ENCODE data around the gene PGGT1B. TPM values are rescaled to one million over a fixed set of nuclear protein-coding genes. Genes with fewer than 3 reads are reported as not detected.

PGGT1B gene
- total and polyA plus RNA-seq, 9 of the 15 experiments (the other 6 are each of a cell fraction or from before 2014, with no cell fraction given) = 5.3 to 33.7 (median 19.8) TPM

DNA sequence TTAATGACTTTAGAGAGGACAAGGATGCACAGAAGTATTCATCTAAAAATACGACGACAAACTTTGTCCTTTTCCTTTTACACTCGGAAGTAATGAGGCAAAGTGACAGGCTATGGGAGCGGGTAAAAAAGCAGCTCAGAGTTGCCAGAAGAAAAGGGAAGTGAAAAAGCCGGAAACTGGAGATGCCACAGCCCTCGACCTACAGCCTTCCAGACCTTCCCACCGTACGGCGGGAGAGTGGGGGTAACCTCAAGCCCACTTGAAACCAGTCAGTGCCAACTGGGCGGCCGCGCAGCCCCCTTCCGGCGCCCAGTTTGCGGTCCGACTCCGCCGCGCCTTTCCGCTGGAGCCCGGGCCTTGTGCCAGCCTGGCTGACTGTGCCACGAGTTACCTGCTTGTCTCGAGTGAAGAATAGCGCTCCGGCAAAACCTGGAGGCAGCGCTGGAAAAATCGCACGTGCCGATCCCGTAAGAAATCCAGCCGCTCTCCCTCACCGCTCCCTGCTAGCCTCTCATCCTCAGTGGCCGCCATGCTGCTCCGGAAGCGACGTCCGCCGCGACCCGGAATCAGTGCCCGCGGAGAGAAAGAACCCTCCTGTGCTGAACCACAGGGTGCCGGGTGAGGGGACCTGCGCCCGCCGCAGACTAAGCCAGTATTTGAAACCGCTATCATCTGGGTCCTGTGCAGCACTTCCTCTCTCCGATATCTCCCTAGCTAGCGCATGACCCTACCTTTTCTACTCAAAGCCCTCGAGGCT lies at the start of gene PGGT1B (continued):
- TF ChIP-seq, protein P1, sequence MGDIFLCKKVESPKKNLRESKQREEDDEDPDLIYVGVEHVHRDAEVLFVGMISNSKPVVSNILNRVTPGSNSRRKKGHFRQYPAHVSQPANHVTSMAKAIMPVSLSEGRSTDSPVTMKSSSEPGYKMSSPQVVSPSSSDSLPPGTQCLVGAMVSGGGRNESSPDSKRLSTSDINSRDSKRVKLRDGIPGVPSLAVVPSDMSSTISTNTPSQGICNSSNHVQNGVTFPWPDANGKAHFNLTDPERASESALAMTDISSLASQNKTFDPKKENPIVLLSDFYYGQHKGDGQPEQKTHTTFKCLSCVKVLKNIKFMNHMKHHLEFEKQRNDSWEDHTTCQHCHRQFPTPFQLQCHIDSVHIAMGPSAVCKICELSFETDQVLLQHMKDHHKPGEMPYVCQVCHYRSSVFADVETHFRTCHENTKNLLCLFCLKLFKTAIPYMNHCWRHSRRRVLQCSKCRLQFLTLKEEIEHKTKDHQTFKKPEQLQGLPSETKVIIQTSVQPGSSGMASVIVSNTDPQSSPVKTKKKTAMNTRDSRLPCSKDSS (IDR thresholded peaks at IDR 0.05; ENCODE audit: low read depth, partially characterized antibody) = no peak
- TF ChIP-seq, protein P2, sequence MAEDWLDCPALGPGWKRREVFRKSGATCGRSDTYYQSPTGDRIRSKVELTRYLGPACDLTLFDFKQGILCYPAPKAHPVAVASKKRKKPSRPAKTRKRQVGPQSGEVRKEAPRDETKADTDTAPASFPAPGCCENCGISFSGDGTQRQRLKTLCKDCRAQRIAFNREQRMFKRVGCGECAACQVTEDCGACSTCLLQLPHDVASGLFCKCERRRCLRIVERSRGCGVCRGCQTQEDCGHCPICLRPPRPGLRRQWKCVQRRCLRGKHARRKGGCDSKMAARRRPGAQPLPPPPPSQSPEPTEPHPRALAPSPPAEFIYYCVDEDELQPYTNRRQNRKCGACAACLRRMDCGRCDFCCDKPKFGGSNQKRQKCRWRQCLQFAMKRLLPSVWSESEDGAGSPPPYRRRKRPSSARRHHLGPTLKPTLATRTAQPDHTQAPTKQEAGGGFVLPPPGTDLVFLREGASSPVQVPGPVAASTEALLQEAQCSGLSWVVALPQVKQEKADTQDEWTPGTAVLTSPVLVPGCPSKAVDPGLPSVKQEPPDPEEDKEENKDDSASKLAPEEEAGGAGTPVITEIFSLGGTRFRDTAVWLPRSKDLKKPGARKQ (CRISPR knock-in tag; IDR thresholded peaks at IDR 0.05) = no peak
- no peak for TF ChIP-seq HMG20A (CRISPR knock-in tag; conservative IDR thresholded peaks at IDR 0.05)
- TF ChIP-seq, protein P3, sequence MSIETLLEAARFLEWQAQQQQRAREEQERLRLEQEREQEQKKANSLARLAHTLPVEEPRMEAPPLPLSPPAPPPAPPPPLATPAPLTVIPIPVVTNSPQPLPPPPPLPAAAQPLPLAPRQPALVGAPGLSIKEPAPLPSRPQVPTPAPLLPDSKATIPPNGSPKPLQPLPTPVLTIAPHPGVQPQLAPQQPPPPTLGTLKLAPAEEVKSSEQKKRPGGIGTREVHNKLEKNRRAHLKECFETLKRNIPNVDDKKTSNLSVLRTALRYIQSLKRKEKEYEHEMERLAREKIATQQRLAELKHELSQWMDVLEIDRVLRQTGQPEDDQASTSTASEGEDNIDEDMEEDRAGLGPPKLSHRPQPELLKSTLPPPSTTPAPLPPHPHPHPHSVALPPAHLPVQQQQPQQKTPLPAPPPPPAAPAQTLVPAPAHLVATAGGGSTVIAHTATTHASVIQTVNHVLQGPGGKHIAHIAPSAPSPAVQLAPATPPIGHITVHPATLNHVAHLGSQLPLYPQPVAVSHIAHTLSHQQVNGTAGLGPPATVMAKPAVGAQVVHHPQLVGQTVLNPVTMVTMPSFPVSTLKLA (conservative IDR thresholded peaks at IDR 0.05) = peak; percentile 58 to 73; a peak in 3 of 4 replicates
- TF ChIP-seq MAZ (CRISPR knock-in tag; conservative IDR thresholded peaks at IDR 0.05 in 1 of 2, IDR thresholded peaks at IDR 0.05 in 1 of 2) = peak in 1 of 2 experiments; percentile 45; a peak in 2 of 4 replicates
- no peak for TF ChIP-seq ZNF263 (CRISPR knock-in tag; IDR thresholded peaks at IDR 0.05; ENCODE audit: borderline replicate concordance)
- peak; percentile 80; the same call in 1 of the 2 replicates for TF ChIP-seq E2F3 (CRISPR knock-in tag; IDR thresholded peaks at IDR 0.05)
- TF ChIP-seq, protein P4, sequence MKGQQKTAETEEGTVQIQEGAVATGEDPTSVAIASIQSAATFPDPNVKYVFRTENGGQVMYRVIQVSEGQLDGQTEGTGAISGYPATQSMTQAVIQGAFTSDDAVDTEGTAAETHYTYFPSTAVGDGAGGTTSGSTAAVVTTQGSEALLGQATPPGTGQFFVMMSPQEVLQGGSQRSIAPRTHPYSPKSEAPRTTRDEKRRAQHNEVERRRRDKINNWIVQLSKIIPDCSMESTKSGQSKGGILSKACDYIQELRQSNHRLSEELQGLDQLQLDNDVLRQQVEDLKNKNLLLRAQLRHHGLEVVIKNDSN (CRISPR knock-in tag; IDR thresholded peaks at IDR 0.05) = no peak
- TF ChIP-seq NUFIP1 (IDR thresholded peaks at IDR 0.05; ENCODE audit: partially characterized antibody) = no peak
- no peak for TF ChIP-seq ZNF707 (CRISPR knock-in tag; conservative IDR thresholded peaks at IDR 0.05)
- TF ChIP-seq ZSCAN32 (CRISPR knock-in tag; IDR thresholded peaks at IDR 0.05) = no peak
- no peak for TF ChIP-seq DDX20 (tag; IDR thresholded peaks at IDR 0.05; ENCODE audit: low read depth)
- no peak for TF ChIP-seq CHD2 (IDR thresholded peaks at IDR 0.05; ENCODE audit: low read depth, low read length)
- no peak for TF ChIP-seq ZNF274 (IDR thresholded peaks at IDR 0.05; ENCODE audit: borderline replicate concordance, low read depth, low read length)
- no peak for TF ChIP-seq TAF15 (IDR thresholded peaks at IDR 0.05; ENCODE audit: low read depth, low read length)
- TF ChIP-seq, protein P5, sequence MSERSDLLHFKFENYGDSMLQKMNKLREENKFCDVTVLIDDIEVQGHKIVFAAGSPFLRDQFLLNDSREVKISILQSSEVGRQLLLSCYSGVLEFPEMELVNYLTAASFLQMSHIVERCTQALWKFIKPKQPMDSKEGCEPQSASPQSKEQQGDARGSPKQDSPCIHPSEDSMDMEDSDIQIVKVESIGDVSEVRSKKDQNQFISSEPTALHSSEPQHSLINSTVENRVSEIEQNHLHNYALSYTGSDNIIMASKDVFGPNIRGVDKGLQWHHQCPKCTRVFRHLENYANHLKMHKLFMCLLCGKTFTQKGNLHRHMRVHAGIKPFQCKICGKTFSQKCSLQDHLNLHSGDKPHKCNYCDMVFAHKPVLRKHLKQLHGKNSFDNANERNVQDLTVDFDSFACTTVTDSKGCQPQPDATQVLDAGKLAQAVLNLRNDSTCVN (CRISPR knock-in tag; IDR thresholded peaks at IDR 0.05) = no peak
- TF ChIP-seq POLR2H (tag; IDR thresholded peaks at IDR 0.05; ENCODE audit: low read depth) = peak; percentile 62
- no peak for TF ChIP-seq ZBTB8A (IDR thresholded peaks at IDR 0.05; ENCODE audit: partially characterized antibody)
